HepG2 (cell line): ENCODE data around the gene RPEL1. TPM values are rescaled to one million over a fixed set of nuclear protein-coding genes. Genes with fewer than 3 reads are reported as not detected.

Source experiments
- BRCA1 ChIP-seq: sonication (generic); formaldehyde crosslinking; IDR thresholded peaks from 2 replicates; pipeline ENCODE4 v1.4.0; 2020; ENCODE audit warnings: missing genetic modification reagents
- KDM3A ChIP-seq: IDR thresholded peaks from 2 replicates; pipeline ENCODE4 v1.6.1; 2018; ENCODE audit warnings: low read depth, missing compliant biosample characterization
- POLR2A ChIP-seq, 2 experiments: IDR thresholded peaks; 2 replicates each; pipeline ENCODE4 v1.6.1; 2011; ENCODE audit warnings: low read depth in 2 of 2, low read length in 2 of 2, mild to moderate bottlenecking in 1 of 2, moderate library complexity in 1 of 2; ENCODE audit not compliant: insufficient read depth in 1 of 2
- SMAD9 ChIP-seq: sonication (generic); formaldehyde crosslinking; IDR thresholded peaks from 2 replicates; pipeline ENCODE4 v1.5.1; 2020; ENCODE audit warnings: mild to moderate bottlenecking, missing genetic modification reagents
- ZBTB26 ChIP-seq: IDR thresholded peaks from 2 replicates; pipeline ENCODE4 v1.6.1; 2016; ENCODE audit warnings: missing compliant biosample characterization, missing genetic modification reagents, borderline replicate concordance
- ZFY ChIP-seq: sonication (generic); formaldehyde crosslinking; IDR thresholded peaks from 2 replicates; pipeline ENCODE4 v1.4.0; 2020; ENCODE audit warnings: missing genetic modification reagents
- ZKSCAN8 ChIP-seq: IDR thresholded peaks from 2 replicates; pipeline ENCODE4 v1.6.1; 2016; ENCODE audit warnings: borderline replicate concordance, missing genetic modification reagents, missing compliant biosample characterization
- ZNF275 ChIP-seq: sonication (generic); formaldehyde crosslinking; IDR thresholded peaks from 2 replicates; pipeline ENCODE4 v1.8.0; 2022; ENCODE audit warnings: missing genetic modification reagents, mild to moderate bottlenecking, inconsistent platforms, borderline replicate concordance
- polyA plus RNA-seq, 8 experiments: library from polyadenylated mRNA; depleted of rRNA in 3 of 8; stranded (reverse) in 7 of 8; unstranded in 1 of 8; fragments of >200 nt; fragmentation: Illumina TruSeq in 4 of 8; extraction: Trizol in 4 of 8; gene quantifications; 2 replicates each; pipeline versions ENCODE4 v1.2.1 to v1.2.3, GENCODE V29; 2011 to 2016; ENCODE audit warnings: low read depth in 4 of 8, missing spikeins in 1 of 8, mixed read lengths in 1 of 8; ENCODE audit not compliant: insufficient read depth in 1 of 8
- total RNA-seq, 5 experiments: library from RNA; depleted of rRNA; stranded (reverse); fragments of >200 nt; fragmentation: Illumina TruSeq; extraction: Trizol; gene quantifications; 2 replicates each; pipeline ENCODE4 v1.2.3, GENCODE V29; 2016; ENCODE audit warnings: low read depth in 1 of 5
- TF ChIP-seq, protein P1 (sequence below): sonication (generic); formaldehyde crosslinking; IDR thresholded peaks from 2 replicates; pipeline ENCODE4 v1.4.0; 2020; ENCODE audit warnings: missing genetic modification reagents
- TF ChIP-seq, protein P2 (sequence below): sonication (generic); formaldehyde crosslinking; IDR thresholded peaks from 2 replicates; pipeline ENCODE4 v1.4.0; 2020; ENCODE audit warnings: mild to moderate bottlenecking, low read depth, missing genetic modification reagents

RPEL1 gene
- total and polyA plus RNA-seq, 2 of the 13 experiments (the other 11 are each of a cell fraction or from before 2014, with no cell fraction given): 0.04 to 0.07 TPM

DNA sequence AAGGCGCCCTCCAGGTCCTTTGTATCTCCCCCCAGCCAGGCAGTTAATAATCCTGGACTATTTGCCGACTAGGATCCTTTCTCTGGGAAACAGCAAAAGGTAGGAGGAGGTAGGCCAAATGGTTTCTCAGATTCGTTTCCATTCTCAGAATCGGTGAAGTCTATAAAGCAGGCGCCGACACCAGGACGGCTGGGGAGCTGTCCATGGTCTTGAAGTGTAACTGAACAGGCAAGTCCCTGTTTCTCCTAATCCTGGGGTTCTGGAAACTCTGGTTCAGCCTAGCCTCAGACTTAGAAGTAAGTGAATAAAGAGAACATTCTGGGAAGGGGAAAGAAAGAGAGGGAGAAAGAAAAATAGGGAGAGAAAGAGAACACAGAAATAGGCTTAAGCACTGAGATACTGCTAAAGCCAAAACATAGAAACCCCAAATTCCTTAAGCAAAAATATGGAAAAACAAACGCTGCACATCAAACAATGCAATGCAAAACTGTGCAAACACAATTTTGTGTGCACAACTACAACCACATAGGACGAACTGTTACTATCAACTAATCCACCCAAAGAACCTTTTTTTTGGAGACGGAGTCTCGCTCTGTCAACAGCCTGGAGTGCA lies 20.1 kb downstream of the RPEL1 start (continued):
- TF ChIP-seq, protein P1, sequence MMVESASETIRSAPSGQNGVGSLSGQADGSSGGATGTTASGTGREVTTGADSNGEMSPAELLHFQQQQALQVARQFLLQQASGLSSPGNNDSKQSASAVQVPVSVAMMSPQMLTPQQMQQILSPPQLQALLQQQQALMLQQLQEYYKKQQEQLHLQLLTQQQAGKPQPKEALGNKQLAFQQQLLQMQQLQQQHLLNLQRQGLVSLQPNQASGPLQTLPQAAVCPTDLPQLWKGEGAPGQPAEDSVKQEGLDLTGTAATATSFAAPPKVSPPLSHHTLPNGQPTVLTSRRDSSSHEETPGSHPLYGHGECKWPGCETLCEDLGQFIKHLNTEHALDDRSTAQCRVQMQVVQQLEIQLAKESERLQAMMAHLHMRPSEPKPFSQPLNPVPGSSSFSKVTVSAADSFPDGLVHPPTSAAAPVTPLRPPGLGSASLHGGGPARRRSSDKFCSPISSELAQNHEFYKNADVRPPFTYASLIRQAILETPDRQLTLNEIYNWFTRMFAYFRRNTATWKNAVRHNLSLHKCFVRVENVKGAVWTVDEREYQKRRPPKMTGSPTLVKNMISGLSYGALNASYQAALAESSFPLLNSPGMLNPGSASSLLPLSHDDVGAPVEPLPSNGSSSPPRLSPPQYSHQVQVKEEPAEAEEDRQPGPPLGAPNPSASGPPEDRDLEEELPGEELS (CRISPR knock-in tag): peak; percentile 35; the same call in 1 of the 2 replicates
- TF ChIP-seq SMAD9 (CRISPR knock-in tag) (no peak), POLR2A (IDR thresholded peaks at IDR 0.05; ENCODE audit: insufficient read depth in 1 of 2, low read depth in 2 of 2, low read length in 2 of 2) (no peak), ZKSCAN8 (no peak), ZNF275 (no peak), ZFY (CRISPR knock-in tag) (no peak), KDM3A (CRISPR knock-in tag) (no peak), ZBTB26 (CRISPR knock-in tag) (peak; percentile 73), BRCA1 (CRISPR knock-in tag) (peak; percentile 88; the same call in 1 of the 2 replicates)
- TF ChIP-seq, protein P2, sequence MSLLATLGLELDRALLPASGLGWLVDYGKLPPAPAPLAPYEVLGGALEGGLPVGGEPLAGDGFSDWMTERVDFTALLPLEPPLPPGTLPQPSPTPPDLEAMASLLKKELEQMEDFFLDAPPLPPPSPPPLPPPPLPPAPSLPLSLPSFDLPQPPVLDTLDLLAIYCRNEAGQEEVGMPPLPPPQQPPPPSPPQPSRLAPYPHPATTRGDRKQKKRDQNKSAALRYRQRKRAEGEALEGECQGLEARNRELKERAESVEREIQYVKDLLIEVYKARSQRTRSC (CRISPR knock-in tag): no peak
